Vagina (tissue), 2 donors: ENCODE results near the gene MAPK1. TPM values are rescaled to one million over a fixed set of nuclear protein-coding genes. Genes with fewer than 3 reads are reported as not detected.

ENCODE experiments used
- DNase-seq, 2 donors: peaks; one replicate each; pipeline ENCODE4 v3.0.0-alpha.2; 2017; ENCODE audit errors: extremely low spot score in 2 of 2
- H3K27ac ChIP-seq: fragments of 200-600 bp; sonication (generic); one replicate; pipeline ENCODE4 v1.5.1; 2019
- H3K27me3 ChIP-seq: fragments of 200-600 bp; sonication (generic); one replicate; pipeline ENCODE4 v1.5.1; 2019
- H3K36me3 ChIP-seq, 2 donors: fragments of 200-600 bp; sonication (generic); one replicate each; pipeline ENCODE4 v1.5.1; 2017 to 2019
- H3K4me1 ChIP-seq: fragments of 200-600 bp; sonication (generic); one replicate; pipeline ENCODE4 v1.5.1; 2019
- H3K4me3 ChIP-seq, 2 donors: fragments of 200-600 bp; sonication (generic); 1 replicate in 1 of 2; 2 replicates in 1 of 2; pipeline ENCODE4 v1.5.1; 2016 to 2019
- H3K9me3 ChIP-seq: fragments of 200-600 bp; sonication (generic); one replicate; pipeline ENCODE4 v1.5.1; 2019
- POLR2A ChIP-seq, 2 donors: fragments of 450-650 bp; IDR thresholded peaks; one replicate each; pipeline ENCODE4 v1.6.1; 2017; ENCODE audit warnings: antibody characterized with exemption in 2 of 2, mild to moderate bottlenecking in 2 of 2, moderate library complexity in 2 of 2
- POLR2AphosphoS5 ChIP-seq, 2 donors: sonication (generic); formaldehyde crosslinking; IDR thresholded peaks; one replicate each; pipeline ENCODE4 v1.9.0; 2017; ENCODE audit warnings: antibody characterized with exemption in 2 of 2, mild to moderate bottlenecking in 2 of 2, low read depth in 1 of 2; ENCODE audit not compliant: insufficient read depth in 1 of 2
- intact Hi-C: fragments of 100-400 bp; cut with DNase I; formaldehyde crosslinking; loops from one replicate; pipeline ENCODE4 v1.15.1; 2023
- total RNA-seq: library from RNA; depleted of rRNA; stranded (reverse); fragments of >200 nt; gene quantifications from one replicate; pipeline ENCODE4 v1.2.3, GENCODE V29; 2016
- TF ChIP-seq, protein P1 (sequence below), 3 experiments: fragments of 450-650 bp in 2 of 3; fragments of 200-600 bp in 1 of 3; sonication (generic) in 1 of 3; IDR thresholded peaks; one replicate each; pipeline ENCODE4 v1.5.1; 2017 to 2019; ENCODE audit warnings: antibody characterized with exemption in 3 of 3, mild to moderate bottlenecking in 2 of 3, moderate library complexity in 2 of 3

The MAPK1 gene
- total RNA-seq, 1 donor from 2014 or later, result 44.9 TPM

DNA sequence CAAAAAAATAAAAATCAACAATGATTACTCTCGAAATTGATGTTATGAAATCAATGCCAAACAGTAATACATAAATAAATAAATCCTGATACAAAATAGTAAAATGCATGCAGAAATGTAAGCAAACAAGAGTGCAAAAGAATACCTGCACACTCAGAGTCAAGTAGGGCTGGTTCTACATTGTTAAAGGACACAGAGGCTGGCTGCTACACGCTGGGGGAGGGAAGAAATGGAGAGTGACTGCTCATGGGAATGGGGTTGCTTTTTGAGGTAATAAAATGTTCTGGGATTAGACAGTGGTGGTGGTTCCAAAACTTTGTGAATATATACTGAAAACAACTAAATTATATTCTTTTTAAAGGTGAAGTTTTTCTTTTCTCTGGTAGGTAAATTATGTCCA lies 32.1 kb downstream of the MAPK1 start:
- Histone ChIP-seq H3K36me3 (no peaks in the 10 kb centered on the region), H3K9me3 (no peaks in the 10 kb centered on the region), H3K4me1 (peaks cover 60% of the 10 kb centered on the region), H3K27ac (no peak overlapping the region), H3K27me3 (no peaks in the 10 kb centered on the region), H3K4me3 (no peak overlapping the region)
- intact Hi-C loops, result no loop called here
- TF ChIP-seq POLR2A (IDR thresholded peaks at IDR 0.05) (no peak), POLR2AphosphoS5 (IDR thresholded peaks at IDR 0.05; ENCODE audit: insufficient read depth in 1 of 2, low read depth in 1 of 2) (no peak)
- TF ChIP-seq, protein P1, sequence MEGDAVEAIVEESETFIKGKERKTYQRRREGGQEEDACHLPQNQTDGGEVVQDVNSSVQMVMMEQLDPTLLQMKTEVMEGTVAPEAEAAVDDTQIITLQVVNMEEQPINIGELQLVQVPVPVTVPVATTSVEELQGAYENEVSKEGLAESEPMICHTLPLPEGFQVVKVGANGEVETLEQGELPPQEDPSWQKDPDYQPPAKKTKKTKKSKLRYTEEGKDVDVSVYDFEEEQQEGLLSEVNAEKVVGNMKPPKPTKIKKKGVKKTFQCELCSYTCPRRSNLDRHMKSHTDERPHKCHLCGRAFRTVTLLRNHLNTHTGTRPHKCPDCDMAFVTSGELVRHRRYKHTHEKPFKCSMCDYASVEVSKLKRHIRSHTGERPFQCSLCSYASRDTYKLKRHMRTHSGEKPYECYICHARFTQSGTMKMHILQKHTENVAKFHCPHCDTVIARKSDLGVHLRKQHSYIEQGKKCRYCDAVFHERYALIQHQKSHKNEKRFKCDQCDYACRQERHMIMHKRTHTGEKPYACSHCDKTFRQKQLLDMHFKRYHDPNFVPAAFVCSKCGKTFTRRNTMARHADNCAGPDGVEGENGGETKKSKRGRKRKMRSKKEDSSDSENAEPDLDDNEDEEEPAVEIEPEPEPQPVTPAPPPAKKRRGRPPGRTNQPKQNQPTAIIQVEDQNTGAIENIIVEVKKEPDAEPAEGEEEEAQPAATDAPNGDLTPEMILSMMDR (IDR thresholded peaks at IDR 0.05), result no peak
- no peak for DNase-seq

- no peak overlapping the region for H3K27ac ChIP-seq
- H3K4me1 ChIP-seq, result peaks cover 60% of the 10 kb centered on the region
- H3K4me3 ChIP-seq, result no peak overlapping the region
- H3K36me3 ChIP-seq, result no peaks in the 10 kb centered on the region
- H3K27me3 ChIP-seq, result no peaks in the 10 kb centered on the region
- H3K9me3 ChIP-seq, result no peaks in the 10 kb centered on the region
- intact Hi-C loops, result no loop called here
- DNase-seq, result no peak
- TF ChIP-seq, protein P1 (IDR thresholded peaks at IDR 0.05), result no peak
- TF ChIP-seq POLR2AphosphoS5 (IDR thresholded peaks at IDR 0.05; ENCODE audit: insufficient read depth in 1 of 2, low read depth in 1 of 2) (no peak), POLR2A (IDR thresholded peaks at IDR 0.05) (no peak)
These were observed 32.6 kb downstream of the MAPK1 start for GRCh38 chr22:21834869-21835268.

- no peak overlapping the region for H3K27ac ChIP-seq
- no peaks in the 10 kb centered on the region for H3K9me3 ChIP-seq
- TF ChIP-seq, protein P1 (IDR thresholded peaks at IDR 0.05), result no peak
- TF ChIP-seq POLR2A (IDR thresholded peaks at IDR 0.05), result no peak
- TF ChIP-seq POLR2AphosphoS5 (IDR thresholded peaks at IDR 0.05; ENCODE audit: insufficient read depth in 1 of 2, low read depth in 1 of 2), result no peak
- intact Hi-C loops, result no loop called here
- H3K4me3 ChIP-seq, result no peak overlapping the region
- H3K36me3 ChIP-seq, result no peaks in the 10 kb centered on the region
- H3K4me1 ChIP-seq, result peaks cover 58% of the 10 kb centered on the region
- no peak for DNase-seq
- H3K27me3 ChIP-seq, result no peaks in the 10 kb centered on the region
These were observed 34.9 kb downstream of the MAPK1 start for GRCh38 chr22:21832291-21833290.

DNA sequence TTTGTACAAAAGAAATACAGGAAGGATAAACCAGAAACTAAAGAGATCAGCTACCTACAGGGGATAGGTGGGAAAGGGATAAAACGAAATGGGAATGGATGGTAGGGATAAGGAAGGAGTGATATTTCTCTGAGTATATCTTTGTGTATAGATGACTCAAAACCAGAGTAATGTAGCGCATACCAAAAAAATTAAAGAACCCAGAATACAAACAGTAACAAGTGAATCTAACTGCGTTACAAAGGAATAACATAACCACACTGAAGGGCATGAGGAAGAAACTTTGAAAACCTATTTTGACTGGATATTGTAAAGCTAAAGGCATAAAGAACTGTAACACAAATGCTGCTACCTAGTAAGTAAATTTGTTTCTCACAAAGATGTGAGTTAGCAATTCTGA lies 37.9 kb downstream of the MAPK1 start:
- Histone ChIP-seq H3K4me1 (peaks cover 46% of the 10 kb centered on the region), H3K27me3 (no peaks in the 10 kb centered on the region), H3K27ac (no peak overlapping the region), H3K9me3 (no peaks in the 10 kb centered on the region), H3K36me3 (no peaks in the 10 kb centered on the region), H3K4me3 (no peak overlapping the region)
- intact Hi-C loops, result no loop called here
- TF ChIP-seq POLR2A (IDR thresholded peaks at IDR 0.05), result no peak
- no peak for TF ChIP-seq POLR2AphosphoS5 (IDR thresholded peaks at IDR 0.05; ENCODE audit: insufficient read depth in 1 of 2, low read depth in 1 of 2)
- TF ChIP-seq, protein P1 (IDR thresholded peaks at IDR 0.05), result no peak
- DNase-seq, result no peak

GRCh38 chr22:21828268-21828638 lies 39.2 kb downstream of the MAPK1 start:
- H3K4me3 ChIP-seq, result no peak overlapping the region
- H3K9me3 ChIP-seq, result no peaks in the 10 kb centered on the region
- intact Hi-C loops, result no loop called here
- H3K27me3 ChIP-seq, result no peaks in the 10 kb centered on the region
- H3K4me1 ChIP-seq, result peaks cover 56% of the 10 kb centered on the region
- H3K36me3 ChIP-seq, result no peaks in the 10 kb centered on the region
- no peak for DNase-seq
- H3K27ac ChIP-seq, result no peak overlapping the region
- TF ChIP-seq POLR2A (IDR thresholded peaks at IDR 0.05) (no peak), POLR2AphosphoS5 (IDR thresholded peaks at IDR 0.05; ENCODE audit: insufficient read depth in 1 of 2, low read depth in 1 of 2) (no peak)
